Lung (tissue), 12 donors: ENCODE results near the gene SH3PXD2A. TPM values are rescaled to one million over a fixed set of nuclear protein-coding genes. Genes with fewer than 3 reads are reported as not detected.
A peak's percentile ranks its signal among the peaks of the same experiment; 100 is the strongest.

Experiments used
- ATAC-seq: fragments of 200-7000 bp; cut with Tn5 transposase; one replicate; pipeline ENCODE4 v1.9.1; 2020; ENCODE audit warnings: moderate number of reproducible peaks; ENCODE audit not compliant: insufficient read depth, low FRiP score
- DNase-seq, 3 donors: peaks; one replicate each; pipeline ENCODE4 v3.0.0-alpha.2; 2013 to 2017
- H3K27ac ChIP-seq, 2 donors: one replicate each; pipeline ENCODE4 v1.5.1; 2013; ENCODE audit warnings: mild to moderate bottlenecking in 2 of 2, moderate library complexity in 2 of 2, control low read depth in 1 of 2, inconsistent platforms in 1 of 2, low read depth in 1 of 2, low read length in 1 of 2
- H3K27me3 ChIP-seq, 3 donors: one replicate each; pipeline ENCODE4 v1.5.1; 2013; ENCODE audit warnings: low read length in 2 of 3; ENCODE audit not compliant: control insufficient read depth in 3 of 3, insufficient read depth in 3 of 3
- H3K36me3 ChIP-seq, 4 donors: one replicate each; pipeline ENCODE4 v1.5.1; 2013; ENCODE audit warnings: low read length in 4 of 4, mild to moderate bottlenecking in 1 of 4, moderate library complexity in 1 of 4; ENCODE audit not compliant: control insufficient read depth in 4 of 4, insufficient read depth in 4 of 4
- H3K4me1 ChIP-seq, 5 donors: one replicate each; pipeline ENCODE4 v1.5.1; 2013; ENCODE audit warnings: low read length in 5 of 5, mild to moderate bottlenecking in 2 of 5, moderate library complexity in 1 of 5; ENCODE audit not compliant: control insufficient read depth in 5 of 5, insufficient read depth in 5 of 5
- H3K4me3 ChIP-seq: one replicate; pipeline ENCODE4 v1.5.1; 2013; ENCODE audit warnings: mild to moderate bottlenecking, control low read depth, moderate library complexity
- H3K9ac ChIP-seq, 2 donors: one replicate each; pipeline ENCODE4 v1.5.1; 2013; ENCODE audit warnings: low read length in 2 of 2, control low read depth in 1 of 2; ENCODE audit not compliant: insufficient read depth in 1 of 2
- H3K9me3 ChIP-seq, 4 donors: one replicate each; pipeline ENCODE4 v1.5.1; 2013; ENCODE audit warnings: low read length in 3 of 4, mild to moderate bottlenecking in 1 of 4, moderate library complexity in 1 of 4; ENCODE audit not compliant: control insufficient read depth in 4 of 4, insufficient read depth in 3 of 4
- WGBS, 2 donors: extraction: QIAGEN DNeasy Blood & Tissue Kit; methylation state at CpG; one replicate each; pipeline ENCODE4 v1.1.7; 2013; 5-methylcytosine and 5-hydroxymethylcytosine counted together
- polyA plus RNA-seq, 2 donors: library from polyadenylated mRNA; stranded (reverse); fragments of 200-250 nt; gene quantifications; one replicate each; pipeline ENCODE4 v1.2.1, GENCODE V29; 2013
- total RNA-seq, 2 donors: library from RNA; depleted of rRNA in 1 of 2; stranded (reverse); fragments of >200 nt in 1 of 2; gene quantifications; one replicate each; pipeline ENCODE4 v1.2.1, GENCODE V29; 2014 to 2021
- TF ChIP-seq, protein P1 (sequence below): IDR thresholded peaks from 2 replicates; pipeline ENCODE4 v1.5.1; 2012; ENCODE audit warnings: mild to moderate bottlenecking; ENCODE audit errors: control extremely low read depth, extremely low read depth
- donor health status: control.
- donor health status: control.
- donor health status: Bipolar disorder and iron deficiency.
- donor health status: healthy.
- donor health status: DM: yes; HTN: yes; CAD: no.

SH3PXD2A gene
- total and polyA plus RNA-seq, 4 donors = 9.9 to 53.2 (median 29.2) TPM

DNA sequence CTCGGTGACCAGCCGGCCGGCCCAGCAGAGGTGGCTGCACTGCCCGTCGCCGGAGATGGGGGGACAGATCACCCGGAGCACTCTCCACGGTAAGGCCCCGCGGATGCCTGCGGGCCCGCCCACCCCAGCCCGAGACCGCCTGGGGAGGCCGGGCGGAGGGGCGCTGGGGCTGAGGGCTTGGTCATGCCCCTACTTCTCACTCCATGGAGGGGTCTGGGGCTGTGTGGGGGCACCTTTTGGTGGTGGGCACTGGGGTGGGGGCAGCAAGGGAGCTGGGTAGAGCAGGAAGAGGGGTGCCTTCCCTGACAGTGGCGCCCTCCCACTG is 300.1 kb downstream of the SH3PXD2A start:
- no peak overlapping the region for H3K27ac ChIP-seq
- peaks cover 0 to 11% (median 0%) of the 10 kb centered on the region in 5 donors for H3K4me1 ChIP-seq
- DNase-seq (no peak), ATAC-seq (no peak)
- H3K4me3 ChIP-seq = no peak overlapping the region
- 0 to 3% methylated on average over 10 to 18 of the region's 18 CpGs for WGBS, 2 donors
- H3K36me3 ChIP-seq = no peaks in the 10 kb centered on the region
- peak overlapping the region in 1 of 2 donors; percentile 30 for H3K9ac ChIP-seq
- H3K27me3 ChIP-seq = peaks cover 0 to 9% (median 3%) of the 10 kb centered on the region in 3 donors
- peaks cover 0 to 3% (median 0%) of the 10 kb centered on the region in 4 donors for H3K9me3 ChIP-seq
- TF ChIP-seq, protein P1, sequence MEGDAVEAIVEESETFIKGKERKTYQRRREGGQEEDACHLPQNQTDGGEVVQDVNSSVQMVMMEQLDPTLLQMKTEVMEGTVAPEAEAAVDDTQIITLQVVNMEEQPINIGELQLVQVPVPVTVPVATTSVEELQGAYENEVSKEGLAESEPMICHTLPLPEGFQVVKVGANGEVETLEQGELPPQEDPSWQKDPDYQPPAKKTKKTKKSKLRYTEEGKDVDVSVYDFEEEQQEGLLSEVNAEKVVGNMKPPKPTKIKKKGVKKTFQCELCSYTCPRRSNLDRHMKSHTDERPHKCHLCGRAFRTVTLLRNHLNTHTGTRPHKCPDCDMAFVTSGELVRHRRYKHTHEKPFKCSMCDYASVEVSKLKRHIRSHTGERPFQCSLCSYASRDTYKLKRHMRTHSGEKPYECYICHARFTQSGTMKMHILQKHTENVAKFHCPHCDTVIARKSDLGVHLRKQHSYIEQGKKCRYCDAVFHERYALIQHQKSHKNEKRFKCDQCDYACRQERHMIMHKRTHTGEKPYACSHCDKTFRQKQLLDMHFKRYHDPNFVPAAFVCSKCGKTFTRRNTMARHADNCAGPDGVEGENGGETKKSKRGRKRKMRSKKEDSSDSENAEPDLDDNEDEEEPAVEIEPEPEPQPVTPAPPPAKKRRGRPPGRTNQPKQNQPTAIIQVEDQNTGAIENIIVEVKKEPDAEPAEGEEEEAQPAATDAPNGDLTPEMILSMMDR = no peak

DNA sequence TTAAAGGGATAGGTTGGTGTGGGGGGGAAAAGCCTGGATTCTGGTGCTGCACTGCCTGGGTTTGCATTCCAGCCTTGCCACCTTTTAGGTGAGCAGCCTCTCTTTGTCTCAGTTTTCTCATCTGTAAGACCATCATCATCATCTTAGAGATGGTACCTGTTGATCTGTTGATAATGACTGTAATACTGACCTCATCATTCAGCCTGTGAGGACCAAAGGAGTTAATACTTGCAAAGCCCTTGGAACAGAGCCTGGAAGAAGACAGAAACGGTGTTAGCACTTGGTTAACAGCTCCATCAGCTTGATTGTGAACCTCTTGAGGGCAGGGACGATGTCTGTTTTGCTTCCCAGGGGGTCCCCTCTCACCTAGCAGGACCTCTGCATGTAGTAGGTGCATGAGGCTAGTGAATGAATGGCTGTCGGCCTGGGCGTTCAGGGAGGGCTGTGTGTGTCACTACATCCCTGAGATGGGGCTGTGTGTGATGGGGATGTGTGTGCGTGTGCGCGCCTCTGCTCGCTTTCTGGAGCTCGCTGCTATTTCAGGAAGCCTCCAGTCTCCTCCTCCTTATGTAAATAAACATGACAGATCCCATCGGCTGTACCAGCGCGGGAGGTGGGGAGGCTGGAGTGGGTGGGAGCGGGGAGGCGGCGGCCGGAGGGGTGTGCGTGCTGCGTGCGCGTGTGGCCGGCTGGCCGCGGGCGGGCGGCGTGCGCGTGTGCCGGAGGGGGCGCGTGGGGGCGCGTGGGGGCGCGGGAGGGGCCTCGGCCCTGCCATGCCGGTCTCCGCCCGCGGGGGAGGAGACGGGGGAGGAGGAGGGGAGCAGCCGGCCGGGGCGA is 300.7 kb downstream of the SH3PXD2A start:
- peaks cover 0 to 9% (median under 1%) of the 10 kb centered on the region in 3 donors for H3K27me3 ChIP-seq
- 3 to 7% methylated on average over 15 to 41 of the region's 44 CpGs for WGBS, 2 donors
- H3K27ac ChIP-seq = no peak overlapping the region
- DNase-seq (peak; percentile 80 to 87 (median 81)), ATAC-seq (peak; percentile 36)
- H3K4me3 ChIP-seq = no peak overlapping the region
- TF ChIP-seq, protein P1 = no peak
- no peak overlapping the region for H3K9ac ChIP-seq
- H3K36me3 ChIP-seq = no peaks in the 10 kb centered on the region
- H3K9me3 ChIP-seq = no peaks in the 10 kb centered on the region
- H3K4me1 ChIP-seq = peaks cover 0 to 11% (median 0%) of the 10 kb centered on the region in 5 donors

DNA sequence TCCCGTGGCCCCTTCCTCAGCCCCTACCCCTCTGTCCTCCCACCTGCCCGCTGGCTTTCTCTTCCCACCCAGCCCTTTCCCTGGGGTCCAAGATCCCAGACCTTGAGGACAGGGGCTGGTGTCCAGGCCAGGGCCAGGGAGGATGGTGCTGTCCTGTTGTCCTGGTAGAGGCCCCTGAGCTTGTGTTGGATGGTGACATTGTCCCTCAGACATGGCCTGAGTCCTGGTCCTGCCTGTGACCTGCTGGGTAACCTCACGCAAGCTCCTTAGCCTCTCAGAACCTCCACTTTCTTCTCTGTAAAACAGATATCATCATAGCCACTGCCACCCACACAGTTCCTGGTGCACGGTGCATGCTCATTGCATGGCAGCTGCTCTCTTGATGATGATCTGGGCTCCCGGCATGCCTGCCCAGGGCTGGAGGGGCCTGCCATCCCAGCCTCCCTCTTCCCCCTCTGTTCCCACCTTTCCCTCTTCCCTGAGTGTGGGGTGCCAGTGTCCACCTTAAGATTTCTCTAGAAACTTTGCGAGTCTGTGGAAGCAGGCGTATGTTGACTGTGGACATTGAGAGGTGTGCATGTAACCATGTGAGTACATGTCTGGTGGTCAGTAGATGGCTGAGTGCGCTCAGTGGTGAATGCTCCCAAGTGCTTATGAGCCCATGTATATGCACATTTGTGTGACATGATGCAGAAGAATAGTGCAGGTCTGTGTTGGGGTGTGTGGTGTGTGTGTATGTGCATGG is 301.5 kb downstream of the SH3PXD2A start:
- ATAC-seq (no peak), DNase-seq (no peak)
- Histone ChIP-seq H3K27me3 (peaks cover 0 to 9% (median 0%) of the 10 kb centered on the region in 3 donors), H3K9me3 (no peaks in the 10 kb centered on the region), H3K36me3 (no peaks in the 10 kb centered on the region), H3K4me1 (peaks cover 0 to 11% (median 0%) of the 10 kb centered on the region in 5 donors), H3K9ac (no peak overlapping the region), H3K4me3 (no peak overlapping the region), H3K27ac (no peak overlapping the region)
- 91 to 93% methylated on average over 8 of the region's 8 CpGs for WGBS, 2 donors
- TF ChIP-seq, protein P1 = no peak
